Muscle of leg (tissue), 16 donors: Measurements from ENCODE around the gene FAM83F. TPM values are rescaled to one million over a fixed set of nuclear protein-coding genes. Genes with fewer than 3 reads are reported as not detected.
"Not testable (repeated sequence)": the region's sequence is repeated elsewhere in the genome, so short reads cannot be mapped to it uniquely, and the experiment has no call there.

Experiments
- DNase-seq: peaks from one replicate; pipeline ENCODE4 v3.0.0; 2013
- H3K27ac ChIP-seq: one replicate; pipeline ENCODE4 v1.5.1; 2013; ENCODE audit warnings: mild to moderate bottlenecking, low read length, control low read depth
- H3K27me3 ChIP-seq: one replicate; pipeline ENCODE4 v1.6.1; 2013; ENCODE audit warnings: low read length; ENCODE audit not compliant: control insufficient read depth, insufficient read depth
- H3K36me3 ChIP-seq: one replicate; pipeline ENCODE4 v1.6.1; 2013; ENCODE audit warnings: low read length; ENCODE audit not compliant: control insufficient read depth, insufficient read depth
- H3K4me1 ChIP-seq: one replicate; pipeline ENCODE4 v1.6.1; 2013; ENCODE audit warnings: low read length; ENCODE audit not compliant: control insufficient read depth, insufficient read depth
- H3K4me3 ChIP-seq: one replicate; pipeline ENCODE4 v1.5.1; 2013; ENCODE audit warnings: low read length, control low read depth
- H3K9me3 ChIP-seq: replicated peaks from 2 replicates; pipeline ENCODE4 v1.6.1; 2013; ENCODE audit warnings: low read depth, low read length; ENCODE audit not compliant: control insufficient read depth
- WGBS: methylation state at CpG from one replicate; pipeline ENCODE4 v1.1.5; 2013; ENCODE audit warnings: missing lambda C conversion rate; ENCODE audit not compliant: insufficient coverage; 5-methylcytosine and 5-hydroxymethylcytosine counted together
- long read RNA-seq, 11 donors: transcript quantifications; one replicate each; lab custom pipeline, GENCODE V29; 2026
- polyA plus RNA-seq, 8 donors: library from polyadenylated mRNA; unstranded; fragments of 120-200 nt; gene quantifications; one replicate each; pipeline versions ENCODE4 v1.2.1 to v1.2.3, GENCODE V29; 2013; ENCODE audit warnings: inconsistent platforms in 1 of 8, low replicate concordance in 1 of 8; ENCODE audit not compliant: insufficient read length in 8 of 8, insufficient read depth in 1 of 8
- total RNA-seq: library from RNA; stranded (reverse); fragments of 120-200 nt; gene quantifications from one replicate; pipeline ENCODE4 v1.2.4, GENCODE V29; 2013

FAM83F gene
- total RNA-seq, result 0.09 TPM
- under 1 TPM; 0.06 to 0.82 (median 0.28) TPM for polyA plus RNA-seq
- long read RNA-seq, donor 1, result 0 reads
- long read RNA-seq, donor 2, result 0 reads
- long read RNA-seq, donor 3, result 0 reads
- long read RNA-seq, donor 4, result 0 reads
- long read RNA-seq, donor 5, result 0 reads
- long read RNA-seq, donor 6, result 0 reads
- long read RNA-seq, donor 7, result 0 reads
- long read RNA-seq, donor 8, result 0 reads
- long read RNA-seq, donor 9, result 0 reads
- long read RNA-seq, donor 10, result 0 reads
- long read RNA-seq, donor 11, result 0 reads

DNA sequence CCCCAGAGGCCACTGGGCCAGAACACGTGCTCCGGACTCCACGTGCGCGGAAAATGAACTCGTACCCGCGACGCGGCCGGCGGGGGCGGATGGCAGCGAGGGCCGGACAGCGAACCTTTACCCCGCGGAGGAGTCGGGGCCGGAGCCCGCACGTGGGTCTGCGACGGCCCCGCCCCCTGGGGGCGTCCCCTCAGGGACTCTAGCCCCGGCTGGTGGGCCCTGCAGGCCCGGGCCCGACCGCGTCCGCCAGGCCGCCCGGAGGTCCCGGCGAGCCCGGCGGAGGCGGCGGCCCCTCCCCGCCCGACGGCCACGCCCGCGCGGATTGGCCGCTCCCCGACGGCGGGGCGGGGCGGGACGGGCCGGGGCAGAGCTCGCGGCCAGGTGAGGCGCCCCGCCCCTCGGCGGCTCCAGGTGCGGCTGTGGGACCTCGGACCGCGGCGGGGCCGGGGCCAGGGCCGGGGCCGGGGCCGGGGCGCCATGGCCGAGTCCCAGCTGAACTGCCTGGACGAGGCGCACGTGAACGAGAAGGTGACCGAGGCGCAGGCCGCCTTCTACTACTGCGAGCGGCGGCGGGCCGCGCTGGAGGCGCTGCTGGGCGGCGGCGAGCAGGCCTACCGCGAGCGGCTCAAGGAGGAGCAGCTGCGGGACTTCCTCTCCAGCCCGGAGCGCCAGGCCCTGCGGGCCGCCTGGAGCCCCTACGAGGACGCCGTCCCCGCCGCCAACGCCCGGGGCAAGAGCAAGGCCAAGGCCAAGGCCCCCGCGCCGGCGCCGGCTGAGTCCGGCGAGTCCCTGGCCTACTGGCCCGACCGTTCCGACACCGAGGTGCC, at the start of gene FAM83F:
FAM83F (plus strand) TSS at position 389 of the 827 bp plus-strand sequence; CDS start at position 478, 89 bp downstream.
- peak; percentile 28 for DNase-seq
- peaks cover 10% of the 10 kb centered on the region for H3K4me1 ChIP-seq
- H3K27me3 ChIP-seq, result peaks cover 67% of the 10 kb centered on the region
- 3% methylated on average over 115 of the region's 115 CpGs for WGBS
- H3K27ac ChIP-seq, result no peak within 1 kb of the TSS
- no peaks in the 10 kb centered on the region for H3K36me3 ChIP-seq
- H3K9me3 ChIP-seq, result no peaks in the 10 kb centered on the region
- no peak within 1 kb of the TSS for H3K4me3 ChIP-seq

DNA sequence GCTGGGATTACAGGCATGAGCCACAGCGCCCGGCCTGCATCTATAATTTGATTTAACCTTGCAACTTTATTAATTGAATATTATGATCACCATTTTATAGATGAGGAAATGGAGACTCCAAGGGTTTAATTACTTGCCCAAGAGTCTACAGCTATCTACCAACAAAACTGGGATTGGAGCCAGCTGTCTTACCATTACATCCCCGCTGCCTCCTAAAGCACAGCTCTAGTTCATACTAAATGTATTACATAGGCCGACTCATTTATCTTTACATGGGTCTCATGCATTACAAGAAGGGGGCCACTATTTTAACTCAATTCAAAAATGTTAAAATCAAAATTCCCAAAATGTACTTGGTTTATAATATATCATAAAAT, 48.6 kb upstream of the FAM83F start:
- no peak overlapping the region for H3K4me3 ChIP-seq
- no peaks in the 10 kb centered on the region for H3K36me3 ChIP-seq
- WGBS, result no CpG with 5 or more reads among the region's 4 CpGs
- peaks cover 3% of the 10 kb centered on the region for H3K27me3 ChIP-seq
- no peaks in the 10 kb centered on the region for H3K9me3 ChIP-seq
- H3K4me1 ChIP-seq, result peaks cover 9% of the 10 kb centered on the region
- DNase-seq, result no peak
- no peak overlapping the region for H3K27ac ChIP-seq

DNA sequence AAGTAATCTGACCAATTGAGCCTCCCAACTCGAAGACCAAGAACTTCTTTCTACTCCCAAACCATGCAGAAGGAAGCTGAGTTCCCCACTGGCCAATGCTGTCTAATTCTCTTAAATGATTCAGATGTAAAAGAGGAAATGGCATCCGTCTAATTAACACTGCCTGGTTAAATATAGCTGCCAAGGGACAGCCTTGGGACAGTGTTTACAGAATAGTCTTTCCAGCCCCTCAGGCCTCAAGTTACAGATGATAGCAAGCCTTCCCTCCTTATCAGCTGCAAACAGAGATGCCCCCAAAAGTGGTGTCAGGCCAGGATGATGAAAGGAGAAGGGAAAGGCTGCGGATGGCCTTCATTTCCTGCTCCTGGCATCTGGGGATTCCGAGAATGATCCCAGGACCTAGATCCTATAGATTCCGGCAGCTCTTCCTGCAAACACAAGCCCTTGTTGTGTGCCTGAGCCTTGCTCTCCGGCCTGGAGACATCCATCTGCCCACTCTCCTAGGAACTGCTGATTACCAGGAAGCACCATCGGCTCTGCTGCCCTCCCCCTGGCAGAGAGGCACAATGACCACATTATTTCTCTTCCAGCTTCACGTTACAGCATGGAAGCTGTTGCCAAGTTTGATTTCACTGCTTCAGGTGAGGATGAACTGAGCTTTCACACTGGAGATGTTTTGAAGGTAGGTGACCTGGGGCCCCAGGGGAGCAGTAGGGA, 48.1 kb upstream of the FAM83F start:
- no peak for DNase-seq
- 40% methylated on average over 3 of the region's 8 CpGs for WGBS
- Histone ChIP-seq H3K9me3 (no peaks in the 10 kb centered on the region), H3K27ac (no peak overlapping the region), H3K36me3 (no peaks in the 10 kb centered on the region), H3K4me1 (peaks cover 9% of the 10 kb centered on the region), H3K4me3 (no peak overlapping the region), H3K27me3 (peaks cover 3% of the 10 kb centered on the region)

DNA sequence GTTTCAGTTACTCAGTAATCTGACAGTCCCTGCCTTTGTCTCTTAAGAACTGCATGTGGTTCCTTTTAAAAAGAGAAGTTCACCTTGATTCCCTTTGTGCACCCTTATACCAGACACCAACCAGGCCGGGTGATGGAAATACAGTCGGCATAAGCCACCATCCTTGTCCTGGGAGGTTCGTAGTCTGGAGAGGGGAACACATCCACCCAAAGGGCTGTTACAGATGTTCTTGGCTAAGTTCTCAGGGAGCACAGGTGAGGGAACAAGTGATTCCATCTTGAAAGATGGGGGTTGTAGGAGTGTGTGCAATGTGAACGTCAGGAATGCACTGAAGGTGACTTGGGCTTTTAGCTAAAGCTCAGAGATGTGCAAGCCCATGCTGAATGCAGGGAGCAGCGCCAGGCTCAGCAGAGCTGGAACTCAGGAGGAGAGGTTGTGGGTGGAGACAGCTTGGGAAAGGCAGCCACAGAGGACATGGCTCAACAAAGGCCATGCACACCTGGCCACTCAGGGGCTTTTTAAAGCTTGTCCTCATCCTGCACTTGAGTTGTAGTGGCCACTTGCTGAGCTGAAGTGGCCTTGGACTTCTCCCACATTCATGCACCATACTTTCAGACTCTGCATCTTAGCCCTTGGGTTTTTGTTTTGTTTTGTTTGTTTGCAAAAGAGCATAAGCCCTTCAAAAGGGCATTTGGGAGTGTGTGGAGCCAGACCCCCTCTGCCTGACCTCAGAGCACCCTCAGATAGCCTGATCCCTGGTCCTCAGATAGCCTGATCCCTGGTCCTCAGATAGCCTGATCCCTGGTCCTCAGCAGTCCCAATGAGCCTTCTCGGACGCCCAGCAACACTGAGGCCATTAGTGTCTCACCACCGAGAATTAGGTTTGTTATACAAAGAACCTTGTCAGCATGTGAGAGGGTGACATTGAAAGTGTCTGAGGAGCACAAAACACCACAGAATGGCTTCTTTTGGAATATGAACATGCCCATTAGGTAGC, 47.2 kb upstream of the FAM83F start:
- H3K4me3 ChIP-seq, result no peak overlapping the region
- peaks cover 9% of the 10 kb centered on the region for H3K4me1 ChIP-seq
- H3K27me3 ChIP-seq, result peaks cover 3% of the 10 kb centered on the region
- no peak overlapping the region for H3K27ac ChIP-seq
- DNase-seq, result no peak
- H3K36me3 ChIP-seq, result no peaks in the 10 kb centered on the region
- WGBS, result 89% methylated on average over 6 of the region's 8 CpGs
- no peaks in the 10 kb centered on the region for H3K9me3 ChIP-seq

DNA sequence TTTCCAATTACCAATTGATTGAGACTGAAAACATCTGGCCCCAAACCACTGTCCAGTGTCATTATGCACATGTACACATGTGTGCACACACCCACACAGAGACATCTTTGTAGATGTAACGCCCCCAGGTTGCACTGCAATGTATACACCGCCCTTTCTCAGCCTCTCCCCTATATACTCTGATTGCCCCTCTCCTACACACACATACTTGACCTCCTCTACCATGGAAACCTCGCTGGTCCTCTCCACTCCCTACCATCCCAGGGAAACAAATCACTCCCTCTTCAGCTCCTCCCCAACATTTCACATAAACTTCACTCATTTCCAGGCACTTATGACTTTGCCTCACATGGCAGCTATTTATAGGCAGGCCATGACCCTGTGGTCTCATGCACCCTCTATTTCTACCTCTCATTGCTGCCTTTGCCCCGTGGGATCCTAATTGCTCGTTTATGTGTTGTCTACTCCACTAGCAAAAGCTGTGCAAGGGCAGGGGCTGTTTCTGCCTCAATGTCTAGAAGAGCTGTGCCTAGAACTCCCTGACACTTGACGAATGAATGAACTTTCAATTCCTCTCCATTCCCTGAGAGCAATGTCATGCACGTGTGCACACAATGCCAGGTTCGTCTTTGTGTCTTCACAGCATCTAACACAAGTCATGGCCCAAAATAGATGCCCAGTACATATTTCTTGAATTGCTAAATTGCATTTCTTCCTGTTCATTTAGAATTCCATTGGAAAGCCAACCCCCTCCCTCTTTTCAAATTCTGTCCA, 44.6 kb upstream of the FAM83F start:
- Histone ChIP-seq H3K9me3 (no peaks in the 10 kb centered on the region), H3K36me3 (no peaks in the 10 kb centered on the region), H3K4me3 (no peak overlapping the region), H3K4me1 (peaks cover 24% of the 10 kb centered on the region), H3K27me3 (peaks cover 3% of the 10 kb centered on the region), H3K27ac (no peak overlapping the region)
- 79% methylated on average over 8 of the region's 8 CpGs for WGBS
- DNase-seq, result no peak

DNA sequence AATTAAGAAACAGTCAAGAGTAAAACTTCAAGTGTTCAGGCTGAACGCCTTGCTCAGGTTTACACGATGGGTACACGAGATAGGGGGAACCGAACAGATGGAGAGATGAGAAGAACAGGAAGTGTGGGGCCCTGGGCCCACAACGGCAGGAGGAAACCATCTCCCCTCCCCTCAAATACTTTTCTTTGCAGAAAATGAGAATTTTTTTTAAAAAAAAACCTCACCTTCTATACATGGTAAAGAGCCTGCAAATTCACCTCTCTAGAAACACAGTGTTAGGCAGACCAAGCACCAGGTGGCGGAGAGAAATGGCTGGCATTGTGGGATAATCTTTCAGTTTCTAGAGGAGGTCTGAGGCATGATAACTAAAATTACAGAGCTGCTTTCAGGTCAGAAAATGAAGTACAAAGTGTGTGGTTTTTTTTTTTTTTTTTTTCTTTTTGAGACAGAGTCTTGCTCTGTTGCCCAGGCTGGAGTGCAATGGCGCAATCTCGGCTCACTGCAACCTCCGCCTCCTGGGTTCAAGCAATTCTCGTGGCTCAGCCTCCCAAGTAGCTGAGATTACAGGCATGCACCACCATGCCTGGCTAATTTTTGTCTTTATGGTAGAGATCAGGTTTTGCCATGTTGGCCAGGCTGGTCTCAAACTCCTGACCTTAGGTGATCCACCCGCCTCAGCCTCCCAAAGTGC, 43.0 kb upstream of the FAM83F start:
- peaks cover 25% of the 10 kb centered on the region for H3K4me1 ChIP-seq
- not testable (repeated sequence) for H3K36me3 ChIP-seq, H3K27me3 ChIP-seq, H3K27ac ChIP-seq, DNase-seq, H3K9me3 ChIP-seq, H3K4me3 ChIP-seq
- WGBS, result 64% methylated on average over 7 of the region's 11 CpGs

DNA sequence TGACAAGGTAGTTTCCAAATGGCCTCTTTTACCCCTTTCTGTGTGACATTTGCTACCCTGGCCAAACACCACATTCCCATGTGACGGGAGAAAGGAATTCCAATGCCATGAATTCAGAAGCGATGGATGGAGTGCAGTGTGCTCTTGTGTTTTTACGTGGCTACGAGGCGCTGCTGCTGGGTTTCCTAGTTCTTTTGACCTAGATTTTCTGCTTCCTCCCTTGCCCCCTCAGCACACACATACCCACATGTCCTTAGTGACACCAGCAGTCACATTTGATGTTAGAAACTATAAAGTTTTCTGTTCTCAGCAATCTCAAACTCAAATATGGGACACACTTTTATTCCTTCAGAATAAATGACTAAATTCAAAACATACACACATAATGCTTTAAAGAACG, 42.4 kb upstream of the FAM83F start:
- 87% methylated on average over 4 of the region's 6 CpGs for WGBS
- Histone ChIP-seq H3K27ac (no peak overlapping the region), H3K4me3 (no peak overlapping the region), H3K36me3 (no peaks in the 10 kb centered on the region), H3K4me1 (peaks cover 20% of the 10 kb centered on the region), H3K27me3 (peaks cover 6% of the 10 kb centered on the region), H3K9me3 (no peaks in the 10 kb centered on the region)
- no peak for DNase-seq

DNA sequence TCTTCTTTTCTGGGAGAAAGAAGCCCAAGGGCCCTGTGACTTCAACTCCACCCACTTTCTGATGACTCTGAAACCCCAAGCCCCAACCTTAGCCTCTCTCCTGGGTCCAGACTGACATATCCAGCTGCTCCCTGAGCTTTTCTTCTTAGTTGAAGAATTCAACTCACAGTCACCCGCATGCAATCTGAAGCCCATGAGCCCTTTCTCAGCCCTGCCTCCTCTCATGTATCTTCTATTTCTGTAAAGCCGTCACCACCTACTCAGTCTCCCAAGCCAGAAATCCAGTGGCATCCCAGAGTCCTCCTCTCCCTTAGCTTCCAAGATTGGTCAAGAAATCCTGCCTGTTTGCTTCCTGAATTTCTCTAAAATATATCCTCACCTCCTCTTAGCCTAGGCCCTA, 41.7 kb upstream of the FAM83F start:
- DNase-seq, result peak; percentile 45
- Histone ChIP-seq H3K9me3 (no peaks in the 10 kb centered on the region), H3K4me3 (no peak overlapping the region), H3K36me3 (no peaks in the 10 kb centered on the region), H3K27ac (no peak overlapping the region), H3K27me3 (peaks cover 10% of the 10 kb centered on the region), H3K4me1 (peaks cover 20% of the 10 kb centered on the region)
- WGBS, result 72% methylated on average over 2 of the region's 2 CpGs
